CD4-positive, alpha-beta T cell treated with Interleukin-6 for 4 hours (primary cell): Measurements from ENCODE around the gene HS3ST4.
A peak's percentile ranks its signal among the peaks of the same experiment; 100 is the strongest.

ENCODE experiments used
- DNase-seq: peaks from one replicate; pipeline ENCODE4 v3.0.0-alpha.2; 2020; ENCODE audit warnings: mixed read lengths

Gene HS3ST4

GRCh38 chr16:25828510-25828909 is 136.8 kb downstream of the HS3ST4 start:
- no peak for DNase-seq

DNA sequence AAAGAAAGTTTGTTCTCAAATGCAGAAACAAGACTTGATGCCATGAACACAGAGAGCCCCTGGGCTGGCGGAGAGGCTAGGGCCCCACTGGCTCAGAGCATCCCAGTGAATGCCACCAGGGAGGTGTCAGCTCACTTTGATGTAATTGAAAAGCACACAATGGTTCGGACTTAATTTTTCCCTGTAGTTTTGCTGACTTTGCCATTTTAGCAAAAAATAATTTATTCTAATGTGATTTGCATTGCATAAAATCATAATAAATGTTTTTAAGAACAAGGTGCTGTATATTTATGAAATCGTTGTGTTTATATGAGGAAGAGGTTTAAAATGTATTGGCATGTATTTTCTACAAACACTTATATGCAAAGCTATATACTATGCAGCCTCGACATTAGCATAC is 140.5 kb downstream of the HS3ST4 start:
- no peak for DNase-seq

DNA sequence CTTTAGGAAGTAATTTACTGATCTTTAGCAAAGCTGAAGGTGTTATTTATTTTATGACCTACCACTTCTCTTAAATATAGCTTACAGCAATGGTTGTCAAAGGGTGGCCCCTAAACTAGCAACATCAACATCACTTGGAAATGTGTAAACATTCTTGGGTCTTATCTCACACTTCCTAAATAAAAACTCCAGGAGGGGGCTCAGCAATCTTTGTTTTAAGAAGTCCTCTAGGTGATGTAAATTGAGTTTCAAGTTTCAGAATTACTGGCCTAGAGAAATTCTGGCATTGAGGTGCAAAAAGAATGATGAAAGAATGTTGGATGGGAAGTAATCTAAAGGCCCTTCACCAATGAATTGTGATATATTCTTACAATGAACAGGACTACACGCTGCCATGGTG is 142.3 kb downstream of the HS3ST4 start:
- DNase-seq = no peak

DNA sequence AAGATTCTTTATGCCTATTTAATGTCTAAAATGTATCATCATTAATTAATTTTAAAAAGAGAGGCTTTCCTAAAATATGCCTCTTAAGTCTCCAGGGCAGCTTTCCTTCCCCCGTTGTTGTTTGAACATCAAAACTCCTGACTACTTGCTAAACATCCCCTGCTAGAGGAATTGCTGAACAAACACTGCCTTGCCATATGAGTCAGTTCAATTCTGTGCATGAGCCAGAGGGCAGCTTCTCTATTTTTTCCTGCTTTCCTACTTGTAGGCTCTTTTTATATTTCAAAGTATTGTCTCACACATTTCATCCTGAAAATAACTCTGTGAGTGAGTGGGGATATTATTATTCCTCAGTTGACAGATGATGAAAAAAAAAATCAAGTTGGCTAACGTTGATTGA is 143.4 kb downstream of the HS3ST4 start:
- no peak for DNase-seq

- DNase-seq = peak; percentile 30
These were observed 147.0 kb downstream of the HS3ST4 start for GRCh38 chr16:25838724-25839186.

DNA sequence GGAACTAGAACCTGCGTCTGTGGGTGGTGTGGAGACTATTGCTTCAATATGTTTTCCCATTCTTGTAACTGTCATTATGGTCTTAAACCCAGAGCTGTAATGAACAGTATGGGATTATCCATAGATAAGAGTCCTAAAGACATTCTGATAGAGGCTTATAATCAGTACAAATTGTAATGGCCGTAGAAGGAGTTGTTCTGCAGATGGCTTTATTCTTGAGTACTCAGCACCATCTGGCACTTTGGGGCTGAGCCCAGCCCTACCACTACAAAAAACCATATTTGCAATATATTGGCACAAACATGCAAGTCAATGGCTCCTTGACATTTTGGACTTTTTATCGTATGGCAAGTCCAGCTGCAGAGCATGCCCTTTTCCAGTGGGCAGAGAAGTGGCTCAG is 150.0 kb downstream of the HS3ST4 start:
- DNase-seq = no peak

GRCh38 chr16:25845901-25846300 is 154.1 kb downstream of the HS3ST4 start:
- no peak for DNase-seq

- DNase-seq = no peak
These were observed 162.4 kb downstream of the HS3ST4 start for GRCh38 chr16:25854141-25854540.

- DNase-seq = no peak
These were observed 163.3 kb downstream of the HS3ST4 start for GRCh38 chr16:25855063-25855462.

DNA sequence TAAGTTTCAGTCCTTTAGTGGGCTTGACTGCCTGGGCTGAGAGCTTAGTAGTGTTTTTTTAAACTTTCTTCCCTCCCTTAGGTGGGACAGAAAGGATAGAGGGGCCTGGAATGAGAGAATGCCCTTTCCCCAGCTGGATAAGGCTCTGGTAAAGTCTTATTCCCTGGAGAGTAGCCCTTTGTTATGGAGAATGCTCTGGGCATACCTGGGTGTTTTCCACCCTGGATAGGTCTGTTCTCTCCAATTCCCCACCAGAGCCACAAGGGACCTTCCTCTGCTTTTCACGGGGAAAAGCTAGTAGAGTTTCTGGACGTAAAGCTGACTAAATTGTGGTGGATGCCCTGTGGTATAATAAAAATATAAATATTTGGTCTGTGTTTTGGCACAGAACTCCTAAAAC is 164.1 kb downstream of the HS3ST4 start:
- DNase-seq = no peak

- DNase-seq = no peak
These were observed 167.9 kb downstream of the HS3ST4 start for GRCh38 chr16:25859645-25860044.

GRCh38 chr16:25867041-25867440 is 175.3 kb downstream of the HS3ST4 start:
- DNase-seq = no peak

- no peak for DNase-seq
These were observed 176.3 kb downstream of the HS3ST4 start for GRCh38 chr16:25868106-25868505.

DNA sequence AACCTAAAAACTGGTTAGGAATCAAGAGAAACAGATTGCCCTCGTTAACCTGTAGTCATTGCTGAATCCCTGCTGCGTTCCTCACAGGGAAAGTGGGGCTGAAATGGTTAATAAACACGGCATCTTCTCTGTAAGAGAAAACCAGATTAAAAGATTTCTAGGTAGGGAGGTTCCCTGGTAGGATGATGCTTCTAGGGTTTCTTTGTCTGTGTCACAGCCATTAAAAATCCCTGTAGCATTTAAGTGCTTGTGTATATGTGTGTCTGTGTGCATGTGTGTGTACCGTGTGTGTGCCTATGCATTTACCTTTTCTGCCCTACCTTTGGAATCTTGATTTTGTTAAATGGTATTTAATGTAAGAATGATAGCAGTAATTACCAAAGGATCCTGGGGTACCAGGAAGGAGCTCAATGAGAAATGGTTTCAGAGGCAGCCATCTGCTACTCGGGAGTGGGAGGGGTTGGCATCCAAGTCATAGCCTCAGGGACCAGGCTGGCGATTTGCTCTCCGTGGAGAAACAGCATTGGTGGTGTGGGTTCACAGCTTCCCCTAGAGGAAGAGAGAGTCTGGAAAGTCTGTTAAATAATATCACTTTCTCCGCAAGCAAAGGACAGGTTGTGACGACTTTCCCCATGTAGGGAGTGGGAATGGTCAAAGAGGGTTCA is 177.1 kb downstream of the HS3ST4 start:
- DNase-seq = no peak

GRCh38 chr16:25872369-25873070 is 180.8 kb downstream of the HS3ST4 start:
- no peak for DNase-seq

GRCh38 chr16:25874196-25874595 is 182.4 kb downstream of the HS3ST4 start:
- DNase-seq = no peak

GRCh38 chr16:25875956-25876598 is 184.3 kb downstream of the HS3ST4 start:
- DNase-seq = no peak

- DNase-seq = no peak
These were observed 185.3 kb downstream of the HS3ST4 start for GRCh38 chr16:25877103-25877502.

GRCh38 chr16:25886598-25886997 is 194.8 kb downstream of the HS3ST4 start:
- DNase-seq = no peak

- DNase-seq = no peak
These were observed 197.1 kb downstream of the HS3ST4 start for GRCh38 chr16:25888868-25889267.

DNA sequence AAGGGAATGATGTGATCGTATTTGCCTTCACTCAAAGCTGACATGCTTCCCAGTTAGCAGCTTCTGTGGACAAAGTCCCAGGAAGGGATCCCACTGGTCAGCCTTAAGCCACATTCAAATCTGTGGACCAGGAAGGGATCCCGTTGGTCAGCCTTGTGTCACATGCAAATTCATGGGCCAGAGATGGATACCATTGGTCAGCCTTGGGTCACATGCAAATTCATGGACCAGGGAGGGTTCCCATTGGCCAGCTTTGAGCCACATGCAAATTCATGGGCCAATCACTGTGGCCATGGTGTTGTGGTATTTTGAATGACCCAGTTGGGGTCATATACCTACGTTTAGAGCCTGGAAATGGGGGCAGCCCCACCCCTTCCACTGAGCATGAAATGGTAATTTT is 201.6 kb downstream of the HS3ST4 start:
- DNase-seq = no peak

- no peak for DNase-seq
These were observed 202.3 kb downstream of the HS3ST4 start for GRCh38 chr16:25894093-25894492.

DNA sequence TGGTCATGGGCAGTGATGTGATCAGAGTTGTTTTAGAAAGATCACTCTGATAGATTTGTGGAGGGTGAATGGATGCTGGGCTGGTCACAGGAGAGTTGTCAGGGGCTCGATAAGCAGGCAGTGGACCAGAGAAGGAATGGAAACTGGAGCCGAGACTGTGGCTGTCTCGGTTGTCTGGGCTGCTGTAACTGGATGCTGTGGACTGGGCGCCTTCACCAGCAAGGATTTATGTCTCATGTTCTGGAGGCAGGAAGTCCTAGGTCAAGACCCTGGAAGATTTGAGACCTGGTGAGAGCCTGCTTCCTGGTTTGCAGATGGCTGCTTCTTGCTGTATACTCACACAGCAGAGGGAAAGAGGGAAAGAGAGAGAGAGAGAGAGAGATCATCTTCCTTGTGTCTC is 203.6 kb downstream of the HS3ST4 start:
- DNase-seq = no peak

DNA sequence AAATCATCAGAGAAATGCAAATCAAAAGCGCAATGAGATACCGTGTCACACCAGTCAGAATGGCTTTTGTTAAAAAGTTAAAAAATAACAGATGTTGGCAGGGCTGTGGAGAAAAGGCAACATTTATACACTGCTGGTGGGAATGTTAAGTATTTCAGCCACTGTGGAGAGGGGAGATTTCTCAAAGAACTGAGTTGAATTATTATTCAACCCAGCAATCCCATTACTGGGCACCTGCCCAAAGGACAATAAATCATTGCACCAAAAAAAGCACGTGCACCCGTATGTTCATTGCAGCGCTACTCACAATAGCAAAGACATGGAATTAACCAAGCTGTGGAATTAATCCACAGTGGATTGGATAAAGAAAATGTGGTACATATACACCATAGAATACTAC is 204.7 kb downstream of the HS3ST4 start:
- no peak for DNase-seq
